H9 (cell line): Measurements from ENCODE around the gene SNX21. TPM values are rescaled to one million over a fixed set of nuclear protein-coding genes. Genes with fewer than 3 reads are reported as not detected.

ENCODE experiments used
- DNase-seq: peaks from one replicate; pipeline ENCODE4 v3.0.0-alpha.2; 2017
- H2AFZ ChIP-seq: one replicate; pipeline ENCODE4 v1.6.1; 2013; ENCODE audit warnings: mild to moderate bottlenecking, low read length, control low read depth, moderate library complexity
- H2AK5ac ChIP-seq: 2 replicates; pipeline ENCODE4 v1.6.1; 2013; ENCODE audit warnings: low read length, control low read depth, mixed read lengths; ENCODE audit not compliant: insufficient read length
- H2BK120ac ChIP-seq: one replicate; pipeline ENCODE4 v1.6.1; 2013; ENCODE audit warnings: low read depth, mild to moderate bottlenecking, low read length, control low read depth, inconsistent platforms; ENCODE audit not compliant: poor library complexity, severe bottlenecking
- H2BK12ac ChIP-seq: 2 replicates; pipeline ENCODE4 v1.6.1; 2013; ENCODE audit warnings: low read length, control low read depth, mixed read lengths, low read depth; ENCODE audit not compliant: insufficient read length
- H2BK15ac ChIP-seq: 2 replicates; pipeline ENCODE4 v1.6.1; 2013; ENCODE audit warnings: low read depth, low read length, control low read depth
- H2BK20ac ChIP-seq: one replicate; pipeline ENCODE4 v1.6.1; 2013; ENCODE audit warnings: low read depth, mild to moderate bottlenecking, low read length, control low read depth, inconsistent platforms; ENCODE audit not compliant: poor library complexity, severe bottlenecking
- H2BK5ac ChIP-seq: 2 replicates; pipeline ENCODE4 v1.6.1; 2013; ENCODE audit warnings: low read length, control low read depth, mixed read lengths; ENCODE audit not compliant: insufficient read length
- H3K14ac ChIP-seq: 2 replicates; pipeline ENCODE4 v1.6.1; 2013; ENCODE audit warnings: low read length, control low read depth; ENCODE audit not compliant: insufficient read depth
- H3K18ac ChIP-seq: 2 replicates; pipeline ENCODE4 v1.6.1; 2013; ENCODE audit warnings: low read depth, mild to moderate bottlenecking, mixed read lengths, low read length, control low read depth; ENCODE audit not compliant: insufficient read length
- H3K23ac ChIP-seq: 2 replicates; pipeline ENCODE4 v1.6.1; 2013; ENCODE audit warnings: low read length, control low read depth, mixed read lengths, low read depth; ENCODE audit not compliant: insufficient read length
- H3K23me2 ChIP-seq: 2 replicates; pipeline ENCODE4 v1.6.1; 2013; ENCODE audit warnings: low read depth, mild to moderate bottlenecking, mixed read lengths, low read length, control low read depth; ENCODE audit not compliant: insufficient read length, poor library complexity, severe bottlenecking
- H3K27ac ChIP-seq: 2 replicates; pipeline ENCODE4 v1.5.1; 2013; ENCODE audit warnings: low read length, control low read depth, mixed read lengths, low read depth; ENCODE audit not compliant: insufficient read length
- H3K27me3 ChIP-seq: 2 replicates; pipeline ENCODE4 v1.6.1; 2013; ENCODE audit warnings: low read length, control low read depth, inconsistent platforms; ENCODE audit not compliant: insufficient read depth
- H3K4ac ChIP-seq: 2 replicates; pipeline ENCODE4 v1.6.1; 2013; ENCODE audit warnings: low read depth, mild to moderate bottlenecking, control low read depth, inconsistent platforms, low read length, moderate library complexity
- H3K4me1 ChIP-seq: 2 replicates; pipeline ENCODE4 v1.6.1; 2013; ENCODE audit warnings: low read length, control low read depth, inconsistent platforms; ENCODE audit not compliant: insufficient read depth
- H3K4me2 ChIP-seq: 2 replicates; pipeline ENCODE4 v1.6.1; 2013; ENCODE audit warnings: low read length, control low read depth, mixed read lengths; ENCODE audit not compliant: insufficient read length, insufficient read depth
- H3K56ac ChIP-seq: 2 replicates; pipeline ENCODE4 v1.6.1; 2013; ENCODE audit warnings: low read depth, mild to moderate bottlenecking, mixed read lengths, low read length, control low read depth; ENCODE audit not compliant: insufficient read length
- H3K79me1 ChIP-seq: 2 replicates; pipeline ENCODE4 v1.6.1; 2013; ENCODE audit warnings: low read depth, mild to moderate bottlenecking, moderate library complexity, low read length, control low read depth, inconsistent platforms; ENCODE audit not compliant: insufficient read depth, poor library complexity, severe bottlenecking
- H3K79me2 ChIP-seq: 2 replicates; pipeline ENCODE4 v1.6.1; 2013; ENCODE audit warnings: low read length, control low read depth, inconsistent platforms; ENCODE audit not compliant: insufficient read depth
- H3K9ac ChIP-seq: 2 replicates; pipeline ENCODE4 v1.6.1; 2013; ENCODE audit warnings: low read length, control low read depth, mixed read lengths; ENCODE audit not compliant: insufficient read length; ENCODE audit errors: extremely low read depth
- H3K9me3 ChIP-seq: one replicate; pipeline ENCODE4 v1.6.1; 2013; ENCODE audit warnings: low read depth, low read length, inconsistent platforms; ENCODE audit not compliant: control insufficient read depth
- H3T11ph ChIP-seq: one replicate; pipeline ENCODE4 v1.6.1; 2013; ENCODE audit warnings: mild to moderate bottlenecking, low read length, control low read depth, inconsistent platforms
- H4K20me1 ChIP-seq: one replicate; pipeline ENCODE4 v1.6.1; 2013; ENCODE audit not compliant: control insufficient read depth, insufficient read length, insufficient read depth
- H4K5ac ChIP-seq: 2 replicates; pipeline ENCODE4 v1.6.1; 2013; ENCODE audit warnings: low read depth, mild to moderate bottlenecking, mixed read lengths, low read length, control low read depth; ENCODE audit not compliant: insufficient read length
- H4K8ac ChIP-seq: replicated peaks from 2 replicates; pipeline ENCODE4 v1.6.1; 2013; ENCODE audit warnings: low read length, control low read depth, mixed read lengths, low read depth; ENCODE audit not compliant: insufficient read length
- H4K91ac ChIP-seq: 2 replicates; pipeline ENCODE4 v1.6.1; 2013; ENCODE audit warnings: low read depth, mild to moderate bottlenecking, moderate library complexity, mixed read lengths, low read length, control low read depth; ENCODE audit not compliant: insufficient read length
- H3K27ac Mint-ChIP-seq, 3 experiments: 2 replicates in 2 of 3; 3 replicates in 1 of 3; pipeline ENCODE4 v1.8.0; 2020 to 2021; ENCODE audit warnings: mixed read lengths in 3 of 3, mild to moderate bottlenecking in 1 of 3, moderate library complexity in 1 of 3
- H3K27me3 Mint-ChIP-seq: 2 replicates; pipeline ENCODE4 v1.8.0; 2021; ENCODE audit warnings: low read depth, mild to moderate bottlenecking, moderate library complexity, mixed read lengths
- H3K36me3 Mint-ChIP-seq, 3 experiments: 2 replicates in 2 of 3; 3 replicates in 1 of 3; pipeline ENCODE4 v1.8.0; 2020 to 2021; ENCODE audit warnings: low read depth in 3 of 3, mixed read lengths in 3 of 3; ENCODE audit not compliant: insufficient read depth in 1 of 3
- H3K4me1 Mint-ChIP-seq, 2 experiments: 2 replicates each; pipeline ENCODE4 v1.8.0; 2020; ENCODE audit warnings: mixed read lengths in 2 of 2
- H3K4me3 Mint-ChIP-seq, 2 experiments: 2 replicates in 1 of 2; 3 replicates in 1 of 2; pipeline ENCODE4 v1.8.0; 2020 to 2021; ENCODE audit warnings: mild to moderate bottlenecking in 2 of 2, mixed read lengths in 2 of 2, moderate library complexity in 1 of 2
- H3K9me3 Mint-ChIP-seq, 2 experiments: 2 replicates in 1 of 2; 3 replicates in 1 of 2; pipeline ENCODE4 v1.8.0; 2020; ENCODE audit warnings: mild to moderate bottlenecking in 2 of 2, mixed read lengths in 2 of 2, moderate library complexity in 1 of 2
- total RNA-seq: library from RNA; stranded (reverse); gene quantifications from 2 replicates; pipeline ENCODE4 v1.2.1, GENCODE V29; 2021
- TF ChIP-seq, protein P1 (sequence below): fragments of 200-600 bp; sonication (generic); conservative IDR thresholded peaks from 3 replicates; pipeline ENCODE4 v1.8.0; 2021; ENCODE audit warnings: antibody characterized with exemption, mild to moderate bottlenecking

Gene SNX21
- total RNA-seq, 1 experiment from 2014 or later: 20.5 TPM

DNA sequence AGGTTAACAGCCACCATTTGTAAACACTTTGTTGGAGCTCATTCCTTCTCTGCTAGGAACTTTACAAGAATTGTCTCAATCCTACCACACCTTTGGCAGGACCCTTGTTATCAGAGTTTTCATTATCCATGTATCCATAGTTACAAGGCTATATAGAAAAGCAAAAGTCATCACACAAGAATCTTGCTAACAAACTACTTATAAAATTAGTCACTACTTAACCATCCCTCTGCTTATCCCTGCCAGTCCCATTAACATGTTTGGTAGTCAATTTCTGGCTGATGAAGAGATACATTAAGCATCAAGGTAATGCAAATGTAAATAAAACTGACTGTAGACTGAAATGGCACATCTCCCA lies 34.2 kb downstream of the SNX21 start:
- H4K5ac ChIP-seq: no peak overlapping the region
- no peak overlapping the region for H2AFZ ChIP-seq
- Mint-ChIP-seq H3K4me3 (no peak overlapping the region), H3K9me3 (no peaks in the 10 kb centered on the region), H3K27me3 (no peaks in the 10 kb centered on the region), H3K36me3 (peaks cover 0 to 4% (median 0%) of the 10 kb centered on the region in 3 experiments; a peak in 1 of 7 replicates), H3K27ac (no peak overlapping the region), H3K4me1 (no peaks in the 10 kb centered on the region)
- no peak overlapping the region for H3K56ac ChIP-seq
- H3K27ac ChIP-seq: no peak overlapping the region
- no peak overlapping the region for H2BK120ac ChIP-seq
- no peak overlapping the region for H3K4ac ChIP-seq
- no peak overlapping the region for H3K14ac ChIP-seq
- no peaks in the 10 kb centered on the region; the same call in 1 of the 2 replicates for H3K4me1 ChIP-seq
- no peak overlapping the region for H3K23ac ChIP-seq
- H4K20me1 ChIP-seq: no peaks in the 10 kb centered on the region
- no peak overlapping the region for H3K4me2 ChIP-seq
- no peak overlapping the region for H3K18ac ChIP-seq
- no peak overlapping the region for H2BK12ac ChIP-seq
- no peak for DNase-seq
- no peak overlapping the region for H4K91ac ChIP-seq
- TF ChIP-seq, protein P1, sequence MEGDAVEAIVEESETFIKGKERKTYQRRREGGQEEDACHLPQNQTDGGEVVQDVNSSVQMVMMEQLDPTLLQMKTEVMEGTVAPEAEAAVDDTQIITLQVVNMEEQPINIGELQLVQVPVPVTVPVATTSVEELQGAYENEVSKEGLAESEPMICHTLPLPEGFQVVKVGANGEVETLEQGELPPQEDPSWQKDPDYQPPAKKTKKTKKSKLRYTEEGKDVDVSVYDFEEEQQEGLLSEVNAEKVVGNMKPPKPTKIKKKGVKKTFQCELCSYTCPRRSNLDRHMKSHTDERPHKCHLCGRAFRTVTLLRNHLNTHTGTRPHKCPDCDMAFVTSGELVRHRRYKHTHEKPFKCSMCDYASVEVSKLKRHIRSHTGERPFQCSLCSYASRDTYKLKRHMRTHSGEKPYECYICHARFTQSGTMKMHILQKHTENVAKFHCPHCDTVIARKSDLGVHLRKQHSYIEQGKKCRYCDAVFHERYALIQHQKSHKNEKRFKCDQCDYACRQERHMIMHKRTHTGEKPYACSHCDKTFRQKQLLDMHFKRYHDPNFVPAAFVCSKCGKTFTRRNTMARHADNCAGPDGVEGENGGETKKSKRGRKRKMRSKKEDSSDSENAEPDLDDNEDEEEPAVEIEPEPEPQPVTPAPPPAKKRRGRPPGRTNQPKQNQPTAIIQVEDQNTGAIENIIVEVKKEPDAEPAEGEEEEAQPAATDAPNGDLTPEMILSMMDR: no peak
- no peaks in the 10 kb centered on the region for H3K9me3 ChIP-seq
- no peak overlapping the region for H2BK5ac ChIP-seq
- no peak overlapping the region for H2AK5ac ChIP-seq
- H3K27me3 ChIP-seq: no peaks in the 10 kb centered on the region
- no peak overlapping the region for H4K8ac ChIP-seq
- no peak overlapping the region for H2BK20ac ChIP-seq
- no peaks in the 10 kb centered on the region for H3K79me1 ChIP-seq
- H3T11ph ChIP-seq: no peak overlapping the region
- no peak overlapping the region for H2BK15ac ChIP-seq
- H3K23me2 ChIP-seq: no peaks in the 10 kb centered on the region
- H3K9ac ChIP-seq: no peak overlapping the region
- H3K79me2 ChIP-seq: no peaks in the 10 kb centered on the region
